ENCODE measurements around the gene HUNK.

HUNK gene

GRCh38 chr21:31959881-31960280, 87.1 kb downstream of the HUNK start:
- no peak for DNase-seq (ENCODE audit: low read depth)

DNA sequence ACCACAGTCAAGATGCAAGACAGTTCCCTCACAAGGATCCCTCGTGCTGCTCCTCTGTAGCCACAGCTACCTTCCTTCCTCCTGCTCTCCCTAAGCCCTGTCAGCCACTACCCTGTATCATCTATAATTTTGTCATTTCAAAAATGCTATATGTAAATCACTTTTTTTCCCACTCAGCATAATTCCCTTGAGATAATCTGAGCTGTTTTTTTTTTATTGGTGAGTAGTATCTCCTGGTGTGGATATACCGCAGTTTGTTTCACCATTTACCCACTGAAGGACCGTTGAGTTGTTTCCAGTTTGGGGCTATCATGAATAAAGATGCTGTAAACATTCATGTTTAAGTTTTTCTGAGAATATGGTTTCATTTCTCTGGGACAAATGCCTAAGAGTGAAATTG, 88.2 kb downstream of the HUNK start:
- no peak for DNase-seq (ENCODE audit: low read depth)

GRCh38 chr21:31961704-31962103, 88.9 kb downstream of the HUNK start:
- DNase-seq (ENCODE audit: low read depth), result no peak

DNA sequence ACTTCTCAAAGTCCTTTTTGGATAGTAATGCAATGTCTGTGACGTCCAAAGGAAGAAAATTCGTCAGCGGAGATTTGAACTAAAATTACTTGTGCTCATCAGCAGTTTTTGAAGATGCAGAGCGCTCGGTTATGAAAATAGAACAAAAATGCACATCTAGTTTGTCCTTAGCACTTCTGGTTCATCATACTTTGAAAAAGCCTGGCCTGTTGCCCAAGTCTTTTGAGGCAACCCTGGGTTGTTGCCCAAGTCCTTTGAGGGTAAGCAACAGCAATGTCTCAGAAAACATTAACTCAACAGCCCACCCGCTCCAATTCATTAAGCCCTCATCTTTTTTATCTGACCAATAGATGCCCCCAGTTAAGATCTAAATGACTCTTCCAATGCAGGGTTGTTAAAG, 91.9 kb downstream of the HUNK start:
- no peak for DNase-seq (ENCODE audit: low read depth)

DNA sequence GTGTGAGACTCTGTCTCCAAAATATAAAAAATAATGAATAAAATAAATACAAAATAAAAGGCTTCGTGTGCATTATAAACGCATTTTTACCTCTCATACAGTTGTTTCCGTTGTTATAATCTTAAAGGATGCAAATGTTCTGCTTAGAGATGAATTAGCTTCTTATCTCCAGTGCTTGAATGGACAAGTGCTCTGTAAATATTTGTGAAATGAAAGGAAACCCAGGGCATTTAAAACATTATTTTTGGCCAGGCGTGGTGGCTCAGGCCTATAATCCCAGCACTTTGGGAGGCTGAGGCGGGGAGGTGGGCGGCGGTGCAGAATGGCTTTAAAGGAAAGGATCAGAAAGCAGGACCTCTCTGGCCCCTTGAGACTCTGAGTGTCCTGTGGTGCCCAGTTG, 94.5 kb downstream of the HUNK start:
- DNase-seq (ENCODE audit: low read depth), result no peak

- no peak for DNase-seq (ENCODE audit: low read depth)
Observed at GRCh38 chr21:31972622-31973021, 99.8 kb downstream of the HUNK start.

DNA sequence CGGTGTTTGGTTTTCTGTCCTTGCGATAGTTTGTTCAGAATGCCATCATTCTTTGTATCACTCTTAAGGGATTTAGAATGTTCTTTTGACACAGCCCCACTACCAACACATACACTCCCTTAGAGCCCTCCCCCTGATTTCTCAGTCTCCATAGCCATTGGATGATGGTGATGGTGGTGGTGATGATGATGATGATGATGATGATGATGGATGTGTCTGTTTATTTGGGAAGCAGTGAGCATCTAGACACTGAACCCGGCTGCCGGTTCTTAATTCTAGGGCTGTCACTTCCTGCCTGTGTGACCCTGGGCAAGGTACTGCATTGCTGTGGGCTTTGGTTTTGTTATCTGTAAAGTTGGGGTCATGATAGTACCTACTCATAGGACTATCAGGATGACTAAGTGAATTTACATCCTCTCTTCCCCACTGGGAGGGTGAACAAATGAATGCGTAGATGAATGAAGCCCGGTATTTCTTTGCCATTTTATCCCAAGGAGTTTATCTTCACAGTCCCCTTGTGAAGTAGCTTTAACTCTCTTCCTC, 100.7 kb downstream of the HUNK start:
- no peak for DNase-seq (ENCODE audit: low read depth)

DNA sequence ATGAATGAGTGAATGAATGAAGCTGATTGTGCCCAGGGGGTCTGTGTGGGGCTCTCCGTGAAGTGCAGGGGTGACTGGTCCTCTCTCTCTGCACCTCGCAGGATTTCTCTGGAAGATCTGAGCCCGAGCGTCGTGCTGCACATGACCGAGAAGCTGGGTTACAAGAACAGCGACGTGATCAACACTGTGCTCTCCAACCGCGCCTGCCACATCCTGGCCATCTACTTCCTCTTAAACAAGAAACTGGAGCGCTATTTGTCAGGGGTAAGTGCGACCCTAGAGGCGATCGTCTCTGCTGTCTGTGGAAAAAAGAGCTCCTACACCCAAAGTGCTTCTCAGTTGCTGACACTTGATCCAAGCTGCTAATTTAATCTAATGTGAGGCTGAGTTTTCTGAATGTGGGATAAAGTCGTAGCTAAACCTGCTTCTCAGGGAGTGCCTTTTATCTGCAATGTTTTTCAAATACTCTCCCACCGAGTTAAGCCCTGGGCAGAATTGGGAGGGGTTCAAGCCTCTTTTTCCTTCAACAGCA, 101.7 kb downstream of the HUNK start:
- DNase-seq (ENCODE audit: low read depth), result no peak

GRCh38 chr21:31975491-31975890, 102.7 kb downstream of the HUNK start:
- DNase-seq (ENCODE audit: low read depth), result no peak

- no peak for DNase-seq (ENCODE audit: low read depth)
Observed at GRCh38 chr21:31977816-31978215, 105.0 kb downstream of the HUNK start.

- no peak for DNase-seq (ENCODE audit: low read depth)
Observed at GRCh38 chr21:31983120-31983519, 110.3 kb downstream of the HUNK start.

DNA sequence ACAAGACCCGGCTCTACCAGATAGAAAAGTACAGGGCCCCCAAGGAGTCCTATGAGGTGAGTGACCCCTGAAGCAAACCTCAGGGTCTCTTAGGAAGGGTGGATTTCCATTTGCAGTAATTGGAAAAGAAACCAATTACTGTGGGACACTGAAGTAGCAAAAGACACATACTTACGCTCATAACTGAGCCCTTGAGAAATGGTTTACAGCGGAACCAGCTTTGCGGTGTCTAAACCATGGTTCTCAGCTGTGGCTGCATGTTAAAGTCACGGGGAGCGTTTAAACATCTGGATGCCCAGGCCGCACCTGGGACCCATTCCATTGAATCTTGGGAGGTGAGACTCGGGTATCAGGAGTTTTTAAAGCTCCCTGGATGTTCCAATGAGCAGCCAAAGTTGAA, 110.7 kb downstream of the HUNK start:
- no peak for DNase-seq (ENCODE audit: low read depth)

DNA sequence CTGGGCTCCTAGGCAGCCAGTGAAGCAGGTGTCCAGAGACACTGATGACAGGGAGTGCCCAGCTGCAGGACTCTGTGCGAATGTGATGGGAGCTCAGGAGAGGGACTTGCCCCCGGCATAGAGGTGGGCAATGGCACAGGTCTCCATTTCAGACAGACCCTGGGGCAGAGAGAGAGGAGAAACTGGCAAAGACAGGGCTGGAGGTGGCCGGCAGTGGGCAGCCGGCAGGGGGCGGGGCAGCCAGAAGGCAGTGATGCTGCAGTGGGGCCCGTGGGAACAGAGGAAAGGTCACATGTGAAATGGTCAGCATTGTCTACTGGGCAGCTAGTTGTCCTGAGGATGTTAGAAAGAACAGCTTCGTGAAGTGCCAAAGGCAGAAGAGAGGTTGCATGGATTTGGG, 112.6 kb downstream of the HUNK start:
- DNase-seq (ENCODE audit: low read depth), result no peak

- DNase-seq (ENCODE audit: low read depth), result no peak
Observed at GRCh38 chr21:31986035-31986856, 113.4 kb downstream of the HUNK start.

- no peak for DNase-seq (ENCODE audit: low read depth)
Observed at GRCh38 chr21:31987696-31988095, 114.9 kb downstream of the HUNK start.

- peak; percentile 27 for DNase-seq (ENCODE audit: low read depth)
Observed at GRCh38 chr21:31988492-31989290, 115.9 kb downstream of the HUNK start.

DNA sequence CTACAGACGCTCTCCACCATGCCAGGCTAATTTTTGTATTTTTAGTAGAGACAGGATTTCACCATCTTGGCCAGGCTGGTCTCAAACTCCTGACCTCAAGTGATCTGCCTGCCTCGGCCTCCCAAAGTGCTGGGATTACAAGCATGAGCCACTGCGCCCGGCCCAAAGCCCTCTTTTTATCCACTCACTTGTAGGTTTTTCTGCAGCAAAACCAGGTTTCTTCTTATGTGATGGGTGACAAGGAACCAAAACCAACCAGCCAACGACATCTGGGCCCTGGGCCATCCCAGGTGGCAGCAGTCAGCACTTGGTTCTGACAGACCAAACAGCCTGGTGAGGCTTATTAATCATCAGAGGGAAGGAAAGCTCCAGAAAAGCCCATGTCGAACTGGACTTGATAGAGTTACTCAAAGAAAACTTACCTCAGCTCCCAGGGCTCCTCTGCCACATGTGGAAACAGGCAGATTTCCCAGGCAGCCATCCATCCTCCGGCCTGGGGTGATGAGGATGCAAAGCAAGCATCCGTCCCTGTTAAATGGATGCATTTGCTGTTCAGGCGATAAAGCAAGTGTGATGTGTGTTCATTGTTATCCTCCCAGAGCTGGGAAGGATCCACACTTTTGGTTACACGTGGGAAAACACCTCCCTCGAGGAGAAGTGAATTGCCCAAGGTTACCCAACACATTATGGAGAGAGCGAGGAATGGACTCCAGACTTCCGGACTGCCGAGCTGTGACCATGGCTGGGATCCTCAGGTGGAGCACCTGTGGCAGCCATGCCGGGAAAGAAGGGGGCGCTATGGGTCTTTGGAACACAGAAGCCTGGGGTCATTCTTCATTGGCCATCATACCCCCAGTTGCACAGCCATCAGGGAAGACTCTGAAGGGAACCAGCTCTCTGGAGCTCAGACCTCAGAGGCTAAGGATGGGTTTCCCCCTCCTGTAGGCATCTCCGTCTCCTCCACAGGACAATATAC, 118.8 kb downstream of the HUNK start:
- DNase-seq (ENCODE audit: low read depth), result no peak

GRCh38 chr21:31992391-31992790, 119.6 kb downstream of the HUNK start:
- no peak for DNase-seq (ENCODE audit: low read depth)

- DNase-seq (ENCODE audit: low read depth), result peak; percentile 9
Observed at GRCh38 chr21:31993826-31994825, 121.3 kb downstream of the HUNK start.

GRCh38 chr21:31997191-31997590, 124.4 kb downstream of the HUNK start:
- DNase-seq (ENCODE audit: low read depth), result no peak

Measured in EH (cell line).